Stimulated activated naive CD4-positive, alpha-beta T cell treated with Interleukin-2 at 50 U/mL for 16 hours (primary cell): ENCODE measurements around the gene MBD4.

Experiments
- DNase-seq: peaks from one replicate; lab custom pipeline; 2025; lab: John Stamatoyannopoulos, UW

The MBD4 gene

DNA sequence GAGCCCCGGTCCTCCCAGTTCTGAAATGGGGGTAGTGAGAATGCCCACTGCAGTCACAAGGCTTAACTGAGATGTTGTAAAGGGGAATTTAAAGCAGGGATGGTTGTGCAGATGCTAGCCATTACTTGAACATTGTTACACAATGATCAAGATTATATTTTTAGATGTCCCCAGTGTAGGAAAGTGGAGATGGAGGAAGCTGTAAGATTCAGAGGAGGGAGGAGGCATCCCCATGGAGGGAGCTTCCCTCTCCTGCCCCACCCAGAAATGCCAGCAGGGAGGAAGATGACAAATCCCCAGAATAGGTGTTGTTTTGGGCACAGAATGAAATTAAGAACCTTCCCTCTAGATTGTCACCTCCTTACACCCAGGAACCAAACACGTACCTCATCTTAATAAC lies 57.4 kb downstream of the MBD4 start:
- DNase-seq = no peak
